GM21515 (cell line): Measurements from ENCODE around the gene MAPK14.
"Not testable (repeated sequence)": the region's sequence is repeated elsewhere in the genome, so short reads cannot be mapped to it uniquely, and the experiment has no call there.

Experiments
- ATAC-seq: cut with Tn5 transposase; IDR thresholded peaks from one replicate; pipeline ENCODE4 v1.9.1; 2021; ENCODE audit not compliant: unreplicated experiment

Gene MAPK14

GRCh38 chr6:36120539-36120938, 92.9 kb downstream of the MAPK14 start:
- ATAC-seq, result no peak

- no peak for ATAC-seq
Measured at GRCh38 chr6:36120979-36121786, 93.6 kb downstream of the MAPK14 start.

GRCh38 chr6:36121787-36122494, 94.3 kb downstream of the MAPK14 start:
- ATAC-seq, result no peak

GRCh38 chr6:36122495-36123269, 95.1 kb downstream of the MAPK14 start:
- no peak for ATAC-seq

GRCh38 chr6:36123270-36124139, 95.9 kb downstream of the MAPK14 start:
- ATAC-seq, result no peak

GRCh38 chr6:36124346-36124745, 96.7 kb downstream of the MAPK14 start:
- ATAC-seq, result not testable (repeated sequence)

GRCh38 chr6:36124881-36125280, 97.3 kb downstream of the MAPK14 start:
- ATAC-seq, result no peak

GRCh38 chr6:36125575-36125974, 98.0 kb downstream of the MAPK14 start:
- ATAC-seq, result no peak

- ATAC-seq, result no peak
Measured at GRCh38 chr6:36126121-36126520, 98.5 kb downstream of the MAPK14 start.

- no peak for ATAC-seq
Measured at GRCh38 chr6:36126553-36127458, 99.2 kb downstream of the MAPK14 start.

- ATAC-seq, result no peak
Measured at GRCh38 chr6:36127462-36128016, 99.9 kb downstream of the MAPK14 start.

- no peak for ATAC-seq
Measured at GRCh38 chr6:36128073-36128472, 100.5 kb downstream of the MAPK14 start.

- ATAC-seq, result no peak
Measured at GRCh38 chr6:36128793-36129192, 101.2 kb downstream of the MAPK14 start.

- not testable (repeated sequence) for ATAC-seq
Measured at GRCh38 chr6:36129334-36129733, 101.7 kb downstream of the MAPK14 start.

- no peak for ATAC-seq
Measured at GRCh38 chr6:36129941-36130666, 102.5 kb downstream of the MAPK14 start, which contains the start of gene MAPK13. TSS of gene MAPK13 (plus strand) at chr6:36130513. CDS start at chr6:36130583, 70 bp downstream.

GRCh38 chr6:36130667-36131510, 103.3 kb downstream of the MAPK14 start:
- peak; percentile 21 for ATAC-seq

GRCh38 chr6:36131511-36132245, 104.1 kb downstream of the MAPK14 start:
- ATAC-seq, result peak; percentile 89
